Astrocyte of the spinal cord (primary cell): ENCODE measurements around the gene GEMIN5.

ENCODE experiments used
- DNase-seq: peaks from one replicate; pipeline ENCODE4 v3.0.0; 2011; ENCODE audit warnings: low read depth, low spot score
- H3K4me3 ChIP-seq: 2 replicates; pipeline ENCODE4 v1.5.1; 2011; ENCODE audit warnings: low read depth, mild to moderate bottlenecking, low read length, moderate library complexity
- in situ Hi-C: cut with HindIII; loops from 2 replicates; pipeline ENCODE4 v1.10.0; 2017; ENCODE audit warnings: low sequenced_read_pairs
- TF ChIP-seq, protein P1 (sequence below): IDR thresholded peaks from 2 replicates; pipeline ENCODE4 v1.5.1; 2012; ENCODE audit warnings: low read depth, mild to moderate bottlenecking, low read length, inconsistent platforms

GEMIN5 gene

DNA sequence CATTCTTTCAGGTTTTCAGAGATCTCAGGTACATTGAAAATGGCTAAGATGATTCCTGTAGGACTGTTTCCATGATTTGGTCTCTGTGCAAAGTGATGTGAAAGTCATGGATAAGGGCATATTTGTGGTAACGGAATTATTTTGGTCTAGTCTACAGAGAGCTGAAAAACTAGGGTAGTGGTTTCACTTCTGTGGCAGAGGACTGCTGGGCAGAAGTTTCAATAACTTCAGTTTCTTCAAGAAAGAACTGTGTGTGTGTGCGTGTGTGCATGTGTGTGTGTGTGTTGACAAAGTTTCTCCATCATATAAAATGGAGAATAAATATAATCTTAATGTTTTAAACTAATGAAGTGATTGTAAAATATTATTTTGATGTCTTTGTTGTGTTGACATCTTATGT lies 75.2 kb downstream of the GEMIN5 start:
- in situ Hi-C loops, result no loop called here
- no peak overlapping the region for H3K4me3 ChIP-seq
- TF ChIP-seq, protein P1, sequence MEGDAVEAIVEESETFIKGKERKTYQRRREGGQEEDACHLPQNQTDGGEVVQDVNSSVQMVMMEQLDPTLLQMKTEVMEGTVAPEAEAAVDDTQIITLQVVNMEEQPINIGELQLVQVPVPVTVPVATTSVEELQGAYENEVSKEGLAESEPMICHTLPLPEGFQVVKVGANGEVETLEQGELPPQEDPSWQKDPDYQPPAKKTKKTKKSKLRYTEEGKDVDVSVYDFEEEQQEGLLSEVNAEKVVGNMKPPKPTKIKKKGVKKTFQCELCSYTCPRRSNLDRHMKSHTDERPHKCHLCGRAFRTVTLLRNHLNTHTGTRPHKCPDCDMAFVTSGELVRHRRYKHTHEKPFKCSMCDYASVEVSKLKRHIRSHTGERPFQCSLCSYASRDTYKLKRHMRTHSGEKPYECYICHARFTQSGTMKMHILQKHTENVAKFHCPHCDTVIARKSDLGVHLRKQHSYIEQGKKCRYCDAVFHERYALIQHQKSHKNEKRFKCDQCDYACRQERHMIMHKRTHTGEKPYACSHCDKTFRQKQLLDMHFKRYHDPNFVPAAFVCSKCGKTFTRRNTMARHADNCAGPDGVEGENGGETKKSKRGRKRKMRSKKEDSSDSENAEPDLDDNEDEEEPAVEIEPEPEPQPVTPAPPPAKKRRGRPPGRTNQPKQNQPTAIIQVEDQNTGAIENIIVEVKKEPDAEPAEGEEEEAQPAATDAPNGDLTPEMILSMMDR, result no peak
- peak; percentile 30 for DNase-seq

DNA sequence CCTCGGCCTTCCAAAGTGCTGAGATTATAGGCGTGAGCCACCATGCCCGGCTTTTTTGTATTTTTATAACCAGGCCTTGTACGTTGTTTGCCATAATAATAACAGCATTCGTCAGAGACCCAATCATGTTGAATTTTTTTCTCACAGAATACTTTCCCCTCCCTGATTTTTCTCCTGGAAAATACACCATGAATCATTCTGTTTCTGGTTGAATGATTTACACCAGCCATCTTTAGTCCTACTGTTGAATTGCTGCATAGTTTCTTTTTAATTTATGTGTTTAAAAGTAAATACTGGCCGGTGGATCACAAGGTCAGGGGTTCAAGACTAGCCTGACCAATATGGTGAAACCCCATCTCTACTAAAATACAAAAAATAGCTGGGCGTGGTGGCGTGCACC lies 76.1 kb downstream of the GEMIN5 start:
- DNase-seq, result no peak
- TF ChIP-seq, protein P1, result no peak
- H3K4me3 ChIP-seq, result no peak overlapping the region
- in situ Hi-C loops, result no loop called here

DNA sequence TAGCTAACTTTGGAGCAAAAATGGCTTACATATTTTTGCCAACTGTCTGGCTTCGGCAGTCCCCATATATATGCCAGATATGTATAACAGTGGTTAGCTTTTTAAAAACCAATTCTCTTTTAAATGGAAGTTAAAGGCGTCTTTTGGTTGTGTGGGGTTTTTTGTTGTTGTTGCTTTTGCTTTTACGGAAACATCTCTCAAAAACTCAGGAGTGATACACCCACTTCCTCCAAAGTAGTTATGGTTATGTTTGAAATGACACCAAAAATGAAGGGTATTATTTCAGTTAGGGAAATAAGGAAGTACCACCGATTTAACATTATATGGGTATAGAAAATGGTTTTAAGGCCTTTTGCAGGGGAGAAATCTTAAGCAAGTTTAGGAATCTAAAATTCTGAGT lies 77.2 kb downstream of the GEMIN5 start:
- TF ChIP-seq, protein P1, result no peak
- in situ Hi-C loops, result no loop called here
- H3K4me3 ChIP-seq, result no peak overlapping the region
- no peak for DNase-seq

DNA sequence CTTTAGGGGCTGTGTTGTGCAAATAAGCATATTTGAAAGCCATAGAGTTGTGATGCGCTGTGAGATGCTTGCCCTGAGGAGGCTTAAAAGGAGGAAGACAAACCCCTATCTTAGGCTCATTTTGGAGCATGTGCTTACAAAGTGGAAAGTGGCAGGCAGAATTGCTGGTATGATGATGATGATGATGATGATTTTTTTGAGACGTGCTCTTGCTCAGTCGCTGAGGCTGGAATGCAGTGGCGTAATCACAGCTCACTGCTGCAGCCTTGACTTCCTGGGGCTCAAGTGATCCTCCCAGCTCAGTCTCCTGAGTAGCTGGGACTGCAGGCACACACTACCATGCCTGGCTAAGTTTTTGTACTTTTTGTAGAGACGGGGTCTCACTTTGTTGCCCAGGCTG lies 77.9 kb downstream of the GEMIN5 start:
- H3K4me3 ChIP-seq, result peak overlapping the region; percentile 93
- DNase-seq, result no peak
- TF ChIP-seq, protein P1, result no peak
- in situ Hi-C loops, result no loop called here

DNA sequence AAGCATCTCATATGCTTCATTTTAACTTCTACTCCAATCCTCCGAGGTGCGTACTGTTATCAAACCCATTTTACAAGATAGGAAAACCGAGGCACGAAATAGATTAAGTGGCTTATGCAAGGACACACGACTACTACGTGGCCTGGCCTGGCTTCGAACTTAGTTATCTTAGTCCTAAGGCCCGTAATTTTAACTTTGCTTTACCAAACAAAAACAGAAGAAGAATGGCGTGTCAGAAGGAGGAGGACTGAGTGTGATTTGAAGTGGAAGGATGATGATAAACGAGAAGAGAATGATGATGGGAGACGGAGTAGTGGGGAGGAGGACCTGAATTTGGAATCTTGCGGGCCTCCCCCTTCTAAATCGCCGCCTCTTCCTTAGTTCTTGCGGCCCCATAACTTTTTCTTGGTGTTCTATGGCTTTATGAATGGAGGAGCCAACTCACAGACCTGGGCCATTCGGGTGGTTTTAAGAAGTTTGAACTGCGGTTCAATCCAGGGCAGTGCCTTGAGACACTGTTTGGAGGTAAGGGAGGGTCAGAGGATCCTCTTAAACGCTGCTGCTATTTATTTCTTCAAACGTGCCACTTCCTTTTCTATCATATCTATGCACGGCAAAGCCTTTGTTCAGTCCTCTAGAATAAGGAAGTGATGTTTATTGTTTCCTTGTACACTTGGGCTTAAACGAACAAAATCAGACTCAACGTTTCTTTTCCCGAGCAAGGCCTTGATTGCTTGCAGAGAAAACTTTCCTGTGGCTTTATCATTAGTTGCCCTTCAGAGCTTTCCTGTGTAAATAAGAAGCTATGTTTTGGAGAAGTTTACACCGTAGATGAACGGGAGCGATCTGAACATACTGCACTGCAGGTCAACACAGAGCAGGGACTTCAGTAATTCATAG lies 78.8 kb downstream of the GEMIN5 start:
- TF ChIP-seq, protein P1, result no peak
- H3K4me3 ChIP-seq, result peak overlapping the region; percentile 93
- in situ Hi-C loops, result no loop called here
- no peak for DNase-seq

DNA sequence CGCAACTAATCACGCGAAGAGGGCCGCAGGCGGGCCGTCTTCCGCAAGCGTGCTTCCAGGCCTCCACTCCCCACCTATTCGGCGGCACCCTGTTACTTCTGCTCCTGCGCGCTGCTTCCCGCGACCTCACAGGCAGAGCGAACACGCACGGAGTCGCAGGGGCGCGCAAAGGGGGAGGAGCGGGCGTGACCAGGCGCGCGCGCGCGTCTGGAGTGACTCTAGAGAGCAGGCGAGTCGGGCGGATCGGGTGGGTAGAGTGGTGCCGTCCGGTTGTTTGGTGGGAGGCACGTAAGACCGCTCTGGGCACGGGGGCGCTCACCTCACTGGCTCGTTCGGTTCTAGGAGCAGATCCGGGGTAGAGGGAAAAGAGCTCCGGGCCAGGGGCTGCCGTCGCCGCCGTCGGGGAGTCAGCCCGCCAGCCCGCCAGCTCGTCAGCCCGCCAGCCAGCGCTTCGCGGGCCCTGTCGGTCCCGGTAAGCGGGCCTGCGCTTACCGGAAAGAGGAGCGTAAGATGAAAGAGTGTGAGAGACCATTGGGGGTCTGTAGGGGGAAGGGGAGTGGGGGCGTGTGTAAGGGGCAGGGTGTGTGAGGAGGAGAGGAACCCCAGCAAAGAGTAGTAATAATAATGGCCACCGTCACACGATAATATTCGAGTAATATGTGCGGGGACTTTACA lies 79.6 kb downstream of the GEMIN5 start, which contains the start of gene CNOT8:
Gene CNOT8, plus strand, starts transcription at position 331 of the 675 bp plus-strand sequence. CDS start 4,652 bp downstream, outside the sequence.
- peak within 1 kb of the TSS; percentile 93 for H3K4me3 ChIP-seq
- in situ Hi-C loops, result no loop called here
- TF ChIP-seq, protein P1, result no peak
- peak; percentile 99 for DNase-seq
